K562 (cell line): ENCODE measurements around the gene YARS1. TPM values are rescaled to one million over a fixed set of nuclear protein-coding genes. Genes with fewer than 3 reads are reported as not detected.

ENCODE experiments used
- CTCFL ChIP-seq: IDR thresholded peaks from 2 replicates; pipeline ENCODE4 v1.6.1; 2011; ENCODE audit warnings: borderline replicate concordance, low read depth, mild to moderate bottlenecking, moderate library complexity, low read length; ENCODE audit not compliant: insufficient read depth, poor library complexity, severe bottlenecking
- HDAC1 ChIP-seq, 2 experiments: fragments of 450-650 bp; IDR thresholded peaks; 2 replicates each; pipeline ENCODE4 v1.6.1; 2016 to 2017; ENCODE audit warnings: inconsistent platforms in 1 of 2, mild to moderate bottlenecking in 1 of 2, moderate library complexity in 1 of 2
- IRF9 ChIP-seq: fragments of 450-650 bp; IDR thresholded peaks from 2 replicates; pipeline ENCODE4 v1.6.1; 2016; ENCODE audit warnings: missing biosample characterization, missing genetic modification characterization
- MAFG ChIP-seq: fragments of 450-650 bp; conservative IDR thresholded peaks from 2 replicates; pipeline ENCODE4 v1.6.1; 2016; ENCODE audit warnings: missing genetic modification characterization, missing compliant biosample characterization
- NCOA1 ChIP-seq: fragments of 450-650 bp; IDR thresholded peaks from 2 replicates; pipeline ENCODE4 v1.6.1; 2016; ENCODE audit warnings: low read depth
- NFE2 ChIP-seq: IDR thresholded peaks from 2 replicates; pipeline ENCODE4 v1.6.1; 2014; ENCODE audit warnings: antibody characterized with exemption, low read depth
- NR2C1 ChIP-seq, 2 experiments: fragments of 450-650 bp; IDR thresholded peaks; 2 replicates each; pipeline ENCODE4 v1.6.1; 2017; ENCODE audit warnings: mild to moderate bottlenecking in 2 of 2, antibody characterized with exemption in 1 of 2, inconsistent platforms in 1 of 2, missing compliant biosample characterization in 1 of 2, missing genetic modification characterization in 1 of 2
- OTX1 ChIP-seq: fragments of 450-650 bp; formaldehyde crosslinking; IDR thresholded peaks from 2 replicates; pipeline ENCODE4 v1.4.0; 2022; ENCODE audit warnings: mild to moderate bottlenecking
- SAP30 ChIP-seq: fragments of 200-600 bp; sonication (generic); IDR thresholded peaks from 2 replicates; pipeline ENCODE4 v1.6.1; 2012; ENCODE audit warnings: borderline replicate concordance, low read depth, mild to moderate bottlenecking, moderate library complexity, low read length, control low read depth, inconsistent platforms; ENCODE audit not compliant: insufficient read depth, poor library complexity, severe bottlenecking
- SP1 ChIP-seq: sonication (generic); formaldehyde crosslinking; IDR thresholded peaks from 2 replicates; pipeline ENCODE4 v1.8.1; 2022; ENCODE audit warnings: mild to moderate bottlenecking, missing genetic modification reagents
- SPI1 ChIP-seq: IDR thresholded peaks from 2 replicates; pipeline ENCODE4 v1.6.1; 2011; ENCODE audit warnings: low read depth, low read length, control low read depth, borderline replicate concordance
- ZNF175 ChIP-seq: fragments of 200-800 bp; sonication (Bioruptor generic); IDR thresholded peaks from 2 replicates; pipeline ENCODE4 v1.6.1; 2016; ENCODE audit warnings: low read depth, mild to moderate bottlenecking, missing genetic modification characterization, missing compliant biosample characterization
- ZNF318 ChIP-seq, 2 experiments: fragments of 450-650 bp; IDR thresholded peaks; 2 replicates each; pipeline ENCODE4 v1.6.1; 2016; ENCODE audit warnings: mild to moderate bottlenecking in 2 of 2, borderline replicate concordance in 1 of 2, low read depth in 1 of 2, moderate library complexity in 1 of 2
- ZSCAN32 ChIP-seq: fragments of 450-650 bp; formaldehyde crosslinking; IDR thresholded peaks from 2 replicates; pipeline ENCODE4 v1.4.0; 2020; ENCODE audit warnings: mild to moderate bottlenecking, moderate library complexity
- polyA plus RNA-seq, 8 experiments: library from polyadenylated mRNA; depleted of rRNA in 4 of 8; stranded (reverse) in 5 of 8; unstranded in 3 of 8; fragments of >200 nt; fragmentation: Nextera tagmentation in 2 of 8; fragmentation: Illumina TruSeq in 1 of 8; extraction: Ambion mirVana in 2 of 8; extraction: Trizol in 1 of 8; gene quantifications; 2 replicates each; pipeline versions ENCODE4 v1.2.1 to v1.2.3, GENCODE V29; 2011 to 2014; ENCODE audit warnings: inconsistent platforms in 1 of 8, missing spikeins in 1 of 8
- total RNA-seq, 7 experiments: library from RNA; depleted of rRNA in 6 of 7; stranded (reverse); fragments of >200 nt in 6 of 7; fragmentation: Illumina TruSeq in 2 of 7; extraction: Trizol in 2 of 7; gene quantifications; 2 replicates each; pipeline versions ENCODE4 v1.2.1 to v1.2.3, GENCODE V29; 2011 to 2021; ENCODE audit warnings: low replicate concordance in 1 of 7

YARS1 gene
- total and polyA plus RNA-seq, 9 of the 15 experiments (the other 6 are each of a cell fraction or from before 2014, with no cell fraction given) = 66.2 to 336 (median 201) TPM

- TF ChIP-seq IRF9 (tag) = peak; percentile 87
- peak; percentile 89 for TF ChIP-seq OTX1 (CRISPR knock-in tag)
- TF ChIP-seq ZNF175 = 0 out of 2 replicates have a peak, but pooled peaks have one; percentile 49
- no peak for TF ChIP-seq SPI1
- TF ChIP-seq SP1 = peak; percentile 49; the same call in 1 of the 2 replicates
- no peak for TF ChIP-seq CTCFL
- peak; percentile 31; the same call in 1 of the 2 replicates for TF ChIP-seq NCOA1
- peak in 1 of 2 experiments; percentile 84; a peak in 1 of 4 replicates for TF ChIP-seq ZNF318 (IDR thresholded peaks at IDR 0.05; ENCODE audit: borderline replicate concordance in 1 of 2, low read depth in 1 of 2)
- 0 out of 2 replicates have a peak, but pooled peaks have one; percentile 16 for TF ChIP-seq ZSCAN32 (CRISPR knock-in tag)
- TF ChIP-seq HDAC1 (IDR thresholded peaks at IDR 0.05) = peak in 1 of 2 experiments; percentile 76; a peak in 2 of 4 replicates
- peak; percentile 69 for TF ChIP-seq NFE2
- peak; percentile 44 for TF ChIP-seq MAFG (tag)
- TF ChIP-seq SAP30 = peak; percentile 25
- TF ChIP-seq NR2C1 (IDR thresholded peaks at IDR 0.05) = peak; percentile 81; the same call in 1 of the 2 replicates
- TF ChIP-seq NR2C1 (tag; IDR thresholded peaks at IDR 0.05) = peak; percentile 86
Measured at GRCh38 chr1:32813941-32814739, 3.0 kb downstream of the YARS1 start (continued).
